Measurements from ENCODE around the gene CCNQ. TPM values are rescaled to one million over a fixed set of nuclear protein-coding genes. Genes with fewer than 3 reads are reported as not detected.

CCNQ gene
- total RNA-seq, 1 donor from 2014 or later, result 21.7 TPM

GRCh38 chrX:153621949-153622598 is 23.1 kb upstream of the CCNQ start:
- Histone ChIP-seq H3K9ac (ENCODE audit: low read length) (no peak overlapping the region), H3K4me1 (ENCODE audit: insufficient read depth, low read length) (no peaks in the 10 kb centered on the region), H2AFZ (ENCODE audit: low read depth, low read length) (no peak overlapping the region), H3K79me2 (ENCODE audit: insufficient read depth, low read length) (no peaks in the 10 kb centered on the region), H3K4me3 (ENCODE audit: insufficient read depth, low read depth, low read length) (no peak overlapping the region), H3K27ac (ENCODE audit: low read depth, low read length) (no peak overlapping the region), H3K9me3 (ENCODE audit: insufficient read depth, low read depth, low read length) (no peaks in the 10 kb centered on the region), H3K4me2 (ENCODE audit: low read length) (no peak overlapping the region), H4K20me1 (ENCODE audit: insufficient read depth, low read length) (no peaks in the 10 kb centered on the region), H3K27me3 (ENCODE audit: insufficient read depth, low read length) (peaks cover 2% of the 10 kb centered on the region), H3K36me3 (ENCODE audit: insufficient read depth, low read length) (no peaks in the 10 kb centered on the region)
- Mint-ChIP-seq H3K4me3 (ENCODE audit: unreplicated experiment) (no peak overlapping the region), H3K27ac (ENCODE audit: unreplicated experiment) (no peak overlapping the region), H3K27me3 (ENCODE audit: low read depth, unreplicated experiment) (peaks cover 38% of the 10 kb centered on the region), H3K36me3 (ENCODE audit: low read depth, unreplicated experiment) (no peaks in the 10 kb centered on the region), H3K9me3 (ENCODE audit: unreplicated experiment) (no peaks in the 10 kb centered on the region), H3K4me1 (ENCODE audit: low read depth, unreplicated experiment) (no peaks in the 10 kb centered on the region)
- FAIRE-seq (no peak), DNase-seq (ENCODE audit: low read depth) (no peak)
- TF ChIP-seq EZH2 (IDR thresholded peaks at IDR 0.05; ENCODE audit: insufficient read depth, low read length) (no peak), CTCF (IDR thresholded peaks at IDR 0.05; ENCODE audit: insufficient read depth, low read depth, low read length) (no peak)

GRCh38 chrX:153620576-153620975 is 21.6 kb upstream of the CCNQ start:
- Mint-ChIP-seq H3K4me1 (ENCODE audit: low read depth, unreplicated experiment) (no peaks in the 10 kb centered on the region), H3K27ac (ENCODE audit: unreplicated experiment) (no peak overlapping the region), H3K27me3 (ENCODE audit: low read depth, unreplicated experiment) (peaks cover 50% of the 10 kb centered on the region), H3K9me3 (ENCODE audit: unreplicated experiment) (no peaks in the 10 kb centered on the region), H3K36me3 (ENCODE audit: low read depth, unreplicated experiment) (no peaks in the 10 kb centered on the region), H3K4me3 (ENCODE audit: unreplicated experiment) (no peak overlapping the region)
- Histone ChIP-seq H3K36me3 (ENCODE audit: insufficient read depth, low read length) (no peaks in the 10 kb centered on the region), H3K27ac (ENCODE audit: low read depth, low read length) (no peak overlapping the region), H3K79me2 (ENCODE audit: insufficient read depth, low read length) (no peaks in the 10 kb centered on the region), H3K9ac (ENCODE audit: low read length) (no peak overlapping the region), H3K4me3 (ENCODE audit: insufficient read depth, low read depth, low read length) (no peak overlapping the region), H3K4me2 (ENCODE audit: low read length) (no peak overlapping the region), H3K4me1 (ENCODE audit: insufficient read depth, low read length) (no peaks in the 10 kb centered on the region), H3K27me3 (ENCODE audit: insufficient read depth, low read length) (peaks cover 2% of the 10 kb centered on the region), H4K20me1 (ENCODE audit: insufficient read depth, low read length) (no peaks in the 10 kb centered on the region), H2AFZ (ENCODE audit: low read depth, low read length) (no peak overlapping the region), H3K9me3 (ENCODE audit: insufficient read depth, low read depth, low read length) (no peaks in the 10 kb centered on the region)
- TF ChIP-seq EZH2 (IDR thresholded peaks at IDR 0.05; ENCODE audit: insufficient read depth, low read length), result no peak
- TF ChIP-seq CTCF (IDR thresholded peaks at IDR 0.05; ENCODE audit: insufficient read depth, low read depth, low read length), result no peak
- FAIRE-seq, result no peak
- no peak for DNase-seq (ENCODE audit: low read depth)

- H3K27ac Mint-ChIP-seq (ENCODE audit: unreplicated experiment), result no peak overlapping the region
- no peak overlapping the region for H3K4me2 ChIP-seq (ENCODE audit: low read length)
- no peak overlapping the region for H3K9ac ChIP-seq (ENCODE audit: low read length)
- FAIRE-seq (peak; percentile 52), DNase-seq (ENCODE audit: low read depth) (no peak)
- H3K36me3 ChIP-seq (ENCODE audit: insufficient read depth, low read length), result no peaks in the 10 kb centered on the region
- no peaks in the 10 kb centered on the region for H3K9me3 ChIP-seq (ENCODE audit: insufficient read depth, low read depth, low read length)
- peaks cover 13% of the 10 kb centered on the region for H3K27me3 ChIP-seq (ENCODE audit: insufficient read depth, low read length)
- H3K4me1 Mint-ChIP-seq (ENCODE audit: low read depth, unreplicated experiment), result no peaks in the 10 kb centered on the region
- no peaks in the 10 kb centered on the region for H4K20me1 ChIP-seq (ENCODE audit: insufficient read depth, low read length)
- H3K36me3 Mint-ChIP-seq (ENCODE audit: low read depth, unreplicated experiment), result no peaks in the 10 kb centered on the region
- no peak overlapping the region for H3K4me3 ChIP-seq (ENCODE audit: insufficient read depth, low read depth, low read length)
- TF ChIP-seq EZH2 (IDR thresholded peaks at IDR 0.05; ENCODE audit: insufficient read depth, low read length) (no peak), CTCF (IDR thresholded peaks at IDR 0.05; ENCODE audit: insufficient read depth, low read depth, low read length) (no peak)
- no peaks in the 10 kb centered on the region for H3K79me2 ChIP-seq (ENCODE audit: insufficient read depth, low read length)
- H3K4me1 ChIP-seq (ENCODE audit: insufficient read depth, low read length), result no peaks in the 10 kb centered on the region
- H3K27me3 Mint-ChIP-seq (ENCODE audit: low read depth, unreplicated experiment), result peaks cover 54% of the 10 kb centered on the region
- no peak overlapping the region for H3K27ac ChIP-seq (ENCODE audit: low read depth, low read length)
- no peak overlapping the region for H2AFZ ChIP-seq (ENCODE audit: low read depth, low read length)
- H3K4me3 Mint-ChIP-seq (ENCODE audit: unreplicated experiment), result no peak overlapping the region
- peaks cover 2% of the 10 kb centered on the region for H3K9me3 Mint-ChIP-seq (ENCODE audit: unreplicated experiment)
These were observed 15.9 kb upstream of the CCNQ start for GRCh38 chrX:153614818-153615217.
